Kidney glomerular epithelial cell (primary cell): Measurements from ENCODE around the gene HMX3.
"Not testable (repeated sequence)": the region's sequence is repeated elsewhere in the genome, so short reads cannot be mapped to it uniquely, and the experiment has no call there.

Experiments
- DNase-seq: peaks from one replicate; lab custom pipeline; 2025; lab: John Stamatoyannopoulos, UW

HMX3 gene

GRCh38 chr10:123175389-123176387, 39.9 kb downstream of the HMX3 start:
- no peak for DNase-seq

GRCh38 chr10:123178390-123178789, 42.6 kb downstream of the HMX3 start:
- DNase-seq = not testable (repeated sequence)

DNA sequence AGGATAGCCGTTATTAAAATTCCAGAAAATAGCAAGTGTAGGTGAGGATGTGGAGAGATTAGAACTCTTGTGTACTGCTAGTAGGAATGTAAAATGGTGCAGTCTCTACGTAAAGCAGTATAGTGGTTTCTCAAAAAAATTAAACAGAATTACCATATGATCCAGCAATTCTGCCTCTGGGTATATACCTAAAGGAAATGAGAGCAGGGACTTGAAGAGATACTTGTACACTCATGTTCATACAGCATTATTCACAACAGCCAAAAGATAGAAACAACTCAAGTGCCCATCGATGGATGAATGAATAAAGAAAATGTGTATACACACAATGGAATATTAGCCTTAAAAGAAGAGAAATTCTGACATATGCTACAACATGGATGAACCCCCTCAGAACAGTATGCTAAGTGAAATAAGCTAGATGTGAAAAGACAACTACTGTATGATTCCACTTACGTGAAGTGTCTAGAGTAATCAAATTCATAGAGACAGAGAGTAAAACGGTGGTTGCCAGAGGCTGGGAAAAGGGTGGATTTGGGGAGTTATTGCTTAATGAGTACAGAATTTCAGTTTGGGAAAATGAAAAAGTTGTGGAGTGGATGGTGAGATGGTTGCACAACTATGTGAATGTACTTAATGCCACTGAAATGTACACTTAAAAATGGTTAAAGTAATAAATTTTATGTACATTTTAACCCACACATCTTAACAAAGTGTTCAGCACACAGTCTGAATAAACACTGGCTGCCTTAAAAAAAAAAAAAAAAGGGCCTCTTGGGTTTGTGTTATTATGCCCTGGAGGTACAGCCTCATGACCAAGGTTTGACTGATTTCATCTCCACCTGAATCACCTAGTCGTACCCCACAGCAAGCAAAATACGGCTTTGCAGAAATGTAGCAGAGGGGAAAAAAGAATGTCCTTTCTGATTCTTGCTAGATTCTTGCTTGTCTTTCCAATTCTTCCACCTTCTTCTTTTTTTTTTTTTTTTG, 44.6 kb downstream of the HMX3 start:
- DNase-seq = no peak

- no peak for DNase-seq
Measured at GRCh38 chr10:123183724-123184123, 48.0 kb downstream of the HMX3 start.

DNA sequence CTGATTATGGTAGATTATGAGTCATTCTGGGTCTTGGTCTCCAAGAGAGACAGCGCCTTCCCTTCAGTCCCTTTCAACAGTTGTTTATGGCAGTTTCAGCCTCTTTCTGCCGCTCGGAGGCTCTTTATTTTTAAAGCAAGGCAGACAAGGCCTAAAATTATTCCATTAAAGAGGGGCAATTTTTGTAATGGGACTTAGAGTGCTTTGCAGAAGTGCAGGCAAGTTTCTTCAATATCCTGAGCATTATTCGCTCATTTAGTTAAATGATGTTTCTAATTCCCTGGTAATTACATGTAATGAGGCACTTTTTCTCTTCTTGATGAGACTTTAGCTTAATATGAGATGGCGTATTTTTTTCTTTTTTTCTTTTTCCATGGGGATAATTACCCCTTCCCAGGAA, 52.0 kb downstream of the HMX3 start:
- no peak for DNase-seq
